GM12865 (cell line): ENCODE data around the gene FKTN.
A peak's percentile ranks its signal among the peaks of the same experiment; 100 is the strongest.

ENCODE experiments used
- DNase-seq: peaks from one replicate; pipeline ENCODE4 v3.0.0; 2010; ENCODE audit warnings: low read depth
- H3K4me3 ChIP-seq: 2 replicates; pipeline ENCODE4 v1.5.1; 2011; ENCODE audit warnings: mild to moderate bottlenecking, low read depth, low read length, control low read depth
- TF ChIP-seq, protein P1 (sequence below): IDR thresholded peaks from 2 replicates; pipeline ENCODE4 v1.5.1; 2011; ENCODE audit warnings: low read length, control low read depth, low read depth, inconsistent platforms; ENCODE audit not compliant: insufficient read depth; ENCODE audit errors: missing control alignments

FKTN gene

DNA sequence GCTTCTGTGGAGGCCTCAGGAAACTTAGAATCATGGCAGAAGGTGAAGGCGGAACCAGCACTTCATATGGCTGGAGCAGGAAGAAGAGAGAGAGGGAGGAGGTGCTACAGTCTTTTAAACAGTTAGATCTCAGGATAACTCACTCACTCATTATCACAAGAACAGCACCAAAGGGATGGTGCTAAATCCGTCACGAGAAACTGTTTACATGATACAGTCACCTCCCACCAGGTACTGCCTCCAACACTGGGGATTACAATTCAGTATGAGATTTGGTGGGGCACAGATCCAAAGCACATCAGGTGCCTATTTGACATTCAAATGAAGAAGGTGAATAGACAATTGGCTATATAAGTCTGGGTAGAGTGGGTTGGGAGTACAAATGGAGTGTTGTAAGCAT lies 35.2 kb downstream of the FKTN start:
- TF ChIP-seq, protein P1, sequence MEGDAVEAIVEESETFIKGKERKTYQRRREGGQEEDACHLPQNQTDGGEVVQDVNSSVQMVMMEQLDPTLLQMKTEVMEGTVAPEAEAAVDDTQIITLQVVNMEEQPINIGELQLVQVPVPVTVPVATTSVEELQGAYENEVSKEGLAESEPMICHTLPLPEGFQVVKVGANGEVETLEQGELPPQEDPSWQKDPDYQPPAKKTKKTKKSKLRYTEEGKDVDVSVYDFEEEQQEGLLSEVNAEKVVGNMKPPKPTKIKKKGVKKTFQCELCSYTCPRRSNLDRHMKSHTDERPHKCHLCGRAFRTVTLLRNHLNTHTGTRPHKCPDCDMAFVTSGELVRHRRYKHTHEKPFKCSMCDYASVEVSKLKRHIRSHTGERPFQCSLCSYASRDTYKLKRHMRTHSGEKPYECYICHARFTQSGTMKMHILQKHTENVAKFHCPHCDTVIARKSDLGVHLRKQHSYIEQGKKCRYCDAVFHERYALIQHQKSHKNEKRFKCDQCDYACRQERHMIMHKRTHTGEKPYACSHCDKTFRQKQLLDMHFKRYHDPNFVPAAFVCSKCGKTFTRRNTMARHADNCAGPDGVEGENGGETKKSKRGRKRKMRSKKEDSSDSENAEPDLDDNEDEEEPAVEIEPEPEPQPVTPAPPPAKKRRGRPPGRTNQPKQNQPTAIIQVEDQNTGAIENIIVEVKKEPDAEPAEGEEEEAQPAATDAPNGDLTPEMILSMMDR = no peak
- no peak overlapping the region for H3K4me3 ChIP-seq
- no peak for DNase-seq

DNA sequence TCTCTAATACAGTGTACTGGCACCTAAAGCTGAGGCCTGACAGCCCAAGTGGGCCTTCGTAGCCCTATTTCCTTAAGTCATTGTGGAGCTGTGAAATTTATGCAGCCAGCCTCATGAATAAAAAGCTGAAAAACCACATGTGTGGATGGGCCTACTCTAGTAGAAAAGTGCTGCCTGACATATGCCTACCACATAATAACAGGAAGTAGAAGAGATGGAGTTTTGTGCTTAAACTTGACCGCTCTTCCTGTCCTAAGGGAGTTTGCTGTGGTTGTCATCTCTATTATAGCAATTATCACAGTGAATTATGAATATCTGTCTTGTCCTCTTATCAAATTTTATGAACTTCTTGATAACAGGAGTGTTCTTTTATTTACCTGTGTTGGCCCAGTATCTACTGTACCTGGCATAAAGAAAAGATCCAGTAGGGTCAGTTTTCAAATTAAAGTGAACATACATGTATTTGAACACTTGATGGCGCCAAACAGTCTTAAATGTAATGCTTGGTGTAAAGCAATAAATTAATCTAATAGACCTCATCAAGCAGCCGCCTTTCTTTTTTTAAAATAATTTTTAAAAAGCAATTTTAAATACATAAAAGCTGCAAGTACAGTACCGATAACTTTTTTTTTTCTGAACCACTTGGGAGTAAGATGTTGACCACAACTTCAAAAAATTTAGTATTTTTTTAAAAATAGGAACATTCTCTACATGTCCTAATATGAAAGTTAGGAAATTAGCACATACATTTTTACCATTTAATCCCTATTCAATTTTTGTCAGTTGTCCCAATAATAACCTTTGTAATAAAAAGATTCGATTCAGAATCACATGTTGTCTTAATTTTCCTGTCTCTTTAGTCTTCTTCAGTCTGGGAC lies 51.0 kb downstream of the FKTN start:
- TF ChIP-seq, protein P1 = peak; percentile 26
- H3K4me3 ChIP-seq = no peak overlapping the region
- peak; percentile 57 for DNase-seq

DNA sequence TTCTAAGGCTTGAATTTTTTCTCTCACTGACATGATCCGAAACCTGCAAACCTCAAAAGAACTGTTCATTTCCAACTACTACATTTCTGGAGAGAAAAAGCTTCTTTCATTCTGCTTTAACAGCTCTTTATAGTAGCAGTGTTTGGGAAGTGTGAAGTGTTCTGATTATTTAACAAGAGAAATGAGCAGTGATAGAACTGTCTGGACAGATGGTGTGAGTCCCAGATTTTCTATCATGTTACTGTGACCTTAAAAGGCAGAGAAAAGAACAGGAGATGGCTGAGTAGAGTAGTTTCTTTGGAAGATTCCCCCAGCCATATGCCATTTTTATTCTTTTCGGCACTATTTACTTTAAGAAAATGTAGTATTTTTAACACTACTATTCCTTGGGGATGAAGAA lies 63.1 kb downstream of the FKTN start:
- TF ChIP-seq, protein P1 = no peak
- no peak for DNase-seq
- no peak overlapping the region for H3K4me3 ChIP-seq

DNA sequence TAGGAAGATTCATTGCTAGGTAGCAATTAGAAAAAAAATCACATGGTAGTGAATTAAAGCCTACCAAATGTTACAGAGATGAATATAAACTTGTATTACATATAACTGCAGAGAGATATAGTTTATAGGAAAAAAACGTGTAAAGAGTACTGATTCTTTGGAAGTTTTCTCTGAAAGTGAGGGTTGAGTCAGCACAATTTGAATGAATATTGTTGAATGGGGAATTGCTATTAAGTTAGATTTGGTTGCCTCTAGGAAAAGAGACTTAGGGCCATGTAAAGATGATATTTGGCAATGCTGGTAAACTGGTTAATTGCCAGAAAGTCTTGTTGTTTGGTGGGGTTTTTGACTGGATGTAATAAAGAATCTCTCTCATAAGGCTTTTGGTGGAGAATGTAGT lies 67.2 kb downstream of the FKTN start:
- no peak for DNase-seq
- TF ChIP-seq, protein P1 = no peak

DNA sequence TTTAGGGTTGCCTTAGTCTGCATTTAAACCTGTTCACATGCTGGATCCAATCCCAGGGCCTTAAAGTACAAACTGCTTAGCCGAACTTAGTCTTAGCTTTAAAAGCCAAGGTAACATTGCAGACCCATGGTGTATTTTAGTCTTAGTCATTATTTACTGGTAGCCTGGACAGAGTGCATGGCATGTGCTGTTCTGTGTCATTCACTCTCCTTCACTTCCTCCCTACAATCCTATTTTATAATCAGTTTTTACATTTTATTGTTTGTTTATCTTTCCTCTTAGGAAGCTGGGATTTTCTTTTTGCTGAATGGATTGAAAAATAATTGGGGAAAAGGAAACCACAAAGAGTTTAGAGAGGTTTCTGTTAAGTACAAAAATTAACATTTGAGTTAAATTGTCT lies 74.9 kb downstream of the FKTN start:
- no peak overlapping the region for H3K4me3 ChIP-seq
- no peak for DNase-seq
- TF ChIP-seq, protein P1 = no peak

More for the DNA sequence above, 67.2 kb downstream of the FKTN start:
- no peak overlapping the region for H3K4me3 ChIP-seq

DNA sequence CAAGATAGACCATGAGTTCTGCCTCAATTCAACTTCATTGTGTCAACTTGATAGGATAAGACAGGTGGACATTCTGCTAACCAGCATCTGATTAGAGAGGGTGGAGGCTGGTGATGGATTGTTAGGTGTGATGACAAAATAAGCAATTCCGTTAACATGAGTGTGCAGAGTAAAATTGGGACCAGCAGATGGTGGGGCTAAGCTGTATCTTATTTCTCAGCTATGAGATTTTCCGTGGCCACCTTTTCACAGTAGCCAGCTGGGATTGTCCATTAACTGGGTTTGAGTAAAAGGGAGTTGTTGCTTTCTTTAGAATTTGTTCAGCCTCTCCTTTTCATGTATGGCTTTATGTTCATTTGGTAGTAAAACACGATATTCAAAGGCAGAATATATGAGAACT lies 75.5 kb downstream of the FKTN start:
- no peak overlapping the region for H3K4me3 ChIP-seq
- DNase-seq = no peak
- TF ChIP-seq, protein P1 = no peak

DNA sequence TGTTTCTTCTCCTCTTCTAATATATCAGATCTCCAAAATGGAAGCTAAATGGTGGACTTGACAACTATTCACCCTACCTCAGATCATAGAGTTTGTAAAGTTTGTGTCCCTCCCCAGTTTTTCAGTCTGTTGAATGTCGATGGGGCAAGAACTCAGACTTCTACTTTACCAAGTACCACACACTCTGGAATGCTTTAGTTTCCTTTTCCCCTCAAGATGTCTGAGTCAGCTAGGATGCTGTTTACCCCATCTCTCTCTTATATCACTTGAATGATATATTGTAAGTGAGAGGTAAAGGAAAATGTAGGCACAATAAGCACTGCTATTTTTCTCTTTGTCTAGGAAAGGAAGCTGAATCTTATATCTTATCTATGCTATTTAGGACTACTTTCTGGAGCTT lies 78.4 kb downstream of the FKTN start:
- TF ChIP-seq, protein P1 = no peak
- H3K4me3 ChIP-seq = no peak overlapping the region
- DNase-seq = no peak
